Fibroblast of lung (primary cell): Measurements from ENCODE around the gene CFAP77. TPM values are rescaled to one million over a fixed set of nuclear protein-coding genes. Genes with fewer than 3 reads are reported as not detected.

Experiments used
- DNase-seq, 2 donors: peaks; one replicate each; pipeline versions ENCODE4 v3.0.0 to v3.0.0-alpha.2; 2010; ENCODE audit warnings: low read depth in 2 of 2
- H2AFZ ChIP-seq: 2 replicates; pipeline ENCODE4 v1.5.1; 2012; ENCODE audit warnings: low read length, control low read depth, inconsistent platforms
- H3K27ac ChIP-seq: 2 replicates; pipeline ENCODE4 v1.5.1; 2011; ENCODE audit warnings: low read length, control low read depth; ENCODE audit not compliant: insufficient read depth
- H3K27me3 ChIP-seq: 2 replicates; pipeline ENCODE4 v1.5.1; 2011; ENCODE audit warnings: mild to moderate bottlenecking, low read length; ENCODE audit not compliant: control insufficient read depth, insufficient read depth
- H3K36me3 ChIP-seq: 2 replicates; pipeline ENCODE4 v1.5.1; 2011; ENCODE audit warnings: low read length; ENCODE audit not compliant: control insufficient read depth, insufficient read depth
- H3K4me1 ChIP-seq: 2 replicates; pipeline ENCODE4 v1.5.1; 2011; ENCODE audit warnings: low read length; ENCODE audit not compliant: control insufficient read depth, insufficient read depth; ENCODE audit errors: extremely low read depth
- H3K4me2 ChIP-seq: 2 replicates; pipeline ENCODE4 v1.5.1; 2011; ENCODE audit warnings: low read length, control low read depth; ENCODE audit not compliant: insufficient read depth; ENCODE audit errors: extremely low read depth
- H3K4me3 ChIP-seq, 4 experiments: fragments of 200-600 bp in 1 of 4; sonication (generic) in 1 of 4; replicated peaks in 1 of 4; 2 replicates each; pipeline ENCODE4 v1.5.1; 2011 to 2016; ENCODE audit warnings: low read length in 4 of 4, low read depth in 3 of 4, mild to moderate bottlenecking in 3 of 4, control low read depth in 2 of 4, inconsistent platforms in 1 of 4, mixed read lengths in 1 of 4; ENCODE audit not compliant: insufficient read depth in 1 of 4; ENCODE audit errors: control extremely low read depth in 1 of 4
- H3K79me2 ChIP-seq: 2 replicates; pipeline ENCODE4 v1.5.1; 2012; ENCODE audit warnings: mild to moderate bottlenecking, low read length, inconsistent platforms; ENCODE audit not compliant: control insufficient read depth, insufficient read depth
- H3K9ac ChIP-seq: 2 replicates; pipeline ENCODE4 v1.5.1; 2011; ENCODE audit warnings: mild to moderate bottlenecking, low read length, control low read depth; ENCODE audit not compliant: insufficient read depth
- H3K9me3 ChIP-seq: 2 replicates; pipeline ENCODE4 v1.5.1; 2012; ENCODE audit warnings: low read depth, low read length; ENCODE audit not compliant: control insufficient read depth, insufficient read depth
- H4K20me1 ChIP-seq: 2 replicates; pipeline ENCODE4 v1.5.1; 2011; ENCODE audit warnings: low read length; ENCODE audit not compliant: control insufficient read depth, insufficient read depth; ENCODE audit errors: extremely low read depth
- EZH2 ChIP-seq: IDR thresholded peaks from 2 replicates; pipeline ENCODE4 v1.5.1; 2012; ENCODE audit warnings: low read length, control low read depth, mild to moderate bottlenecking; ENCODE audit errors: missing control alignments
- polyA plus RNA-seq, 2 donors: library from polyadenylated mRNA; depleted of rRNA in 1 of 2; stranded (reverse) in 1 of 2; unstranded in 1 of 2; fragments of >200 nt; gene quantifications; 2 replicates each; pipeline ENCODE4 v1.2.1, GENCODE V29; 2011 to 2012; ENCODE audit warnings: missing spikeins in 1 of 2
- total RNA-seq: library from RNA; depleted of rRNA; stranded (reverse); fragments of >200 nt; gene quantifications from 2 replicates; pipeline ENCODE4 v1.2.1, GENCODE V29; 2014
- TF ChIP-seq, protein P1 (sequence below), 2 donors: IDR thresholded peaks in 1 of 2; conservative IDR thresholded peaks in 1 of 2; 1 replicate in 1 of 2; 2 replicates in 1 of 2; pipeline ENCODE4 v1.5.1; 2011 to 2012; ENCODE audit warnings: low read length in 2 of 2, control low read depth in 1 of 2, inconsistent platforms in 1 of 2, low read depth in 1 of 2, mild to moderate bottlenecking in 1 of 2

CFAP77 gene
- total and polyA plus RNA-seq, 2 donors (not counting 1 experiment from before 2014, with no cell fraction given), result not detected

DNA sequence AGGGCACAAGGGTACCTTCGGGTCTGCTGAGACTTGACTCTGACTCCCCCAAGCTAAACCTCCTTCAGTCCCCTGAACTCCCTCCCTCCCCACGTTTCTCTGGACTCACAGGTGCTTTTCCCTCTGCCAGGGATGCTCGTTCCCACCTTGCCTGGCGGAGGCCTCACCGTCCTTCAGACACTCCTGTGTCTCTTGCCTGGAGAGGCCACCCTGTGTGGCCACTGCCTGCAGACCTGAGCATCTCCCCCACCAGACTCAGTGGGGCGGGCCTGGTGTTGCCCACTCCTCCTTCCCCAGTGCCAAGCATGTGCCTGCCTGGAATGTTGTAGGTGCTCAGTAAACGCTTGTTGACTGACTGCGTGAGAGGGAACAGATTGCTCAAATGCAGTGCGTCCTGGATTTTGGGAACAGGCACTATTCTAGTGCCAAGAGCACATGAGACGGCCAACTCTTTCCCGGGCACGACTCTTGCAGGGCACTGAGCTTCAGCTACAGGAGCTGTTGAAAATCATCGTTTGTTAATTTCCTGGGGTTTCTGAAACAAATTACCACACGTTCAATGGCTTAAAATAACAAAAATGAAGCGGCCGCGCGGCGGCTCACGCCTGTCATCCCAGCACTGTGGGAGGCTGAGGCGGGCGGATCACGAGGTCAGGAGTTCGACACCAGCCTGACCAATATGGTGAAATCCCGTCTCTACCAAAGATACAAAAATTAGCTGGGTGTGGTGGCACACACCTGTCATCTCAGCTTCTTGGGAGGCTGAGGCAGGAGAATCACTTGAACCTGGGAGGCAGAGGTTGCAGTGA, 101.4 kb downstream of the CFAP77 start:
- Histone ChIP-seq H4K20me1 (no peaks in the 10 kb centered on the region), H3K36me3 (no peaks in the 10 kb centered on the region), H3K27me3 (no peaks in the 10 kb centered on the region), H3K4me1 (no peaks in the 10 kb centered on the region), H3K9me3 (no peaks in the 10 kb centered on the region), H3K27ac (no peak overlapping the region), H3K9ac (no peak overlapping the region), H3K4me3 (no peak overlapping the region), H3K4me2 (no peak overlapping the region), H3K79me2 (no peaks in the 10 kb centered on the region), H2AFZ (no peak overlapping the region)
- TF ChIP-seq, protein P1, sequence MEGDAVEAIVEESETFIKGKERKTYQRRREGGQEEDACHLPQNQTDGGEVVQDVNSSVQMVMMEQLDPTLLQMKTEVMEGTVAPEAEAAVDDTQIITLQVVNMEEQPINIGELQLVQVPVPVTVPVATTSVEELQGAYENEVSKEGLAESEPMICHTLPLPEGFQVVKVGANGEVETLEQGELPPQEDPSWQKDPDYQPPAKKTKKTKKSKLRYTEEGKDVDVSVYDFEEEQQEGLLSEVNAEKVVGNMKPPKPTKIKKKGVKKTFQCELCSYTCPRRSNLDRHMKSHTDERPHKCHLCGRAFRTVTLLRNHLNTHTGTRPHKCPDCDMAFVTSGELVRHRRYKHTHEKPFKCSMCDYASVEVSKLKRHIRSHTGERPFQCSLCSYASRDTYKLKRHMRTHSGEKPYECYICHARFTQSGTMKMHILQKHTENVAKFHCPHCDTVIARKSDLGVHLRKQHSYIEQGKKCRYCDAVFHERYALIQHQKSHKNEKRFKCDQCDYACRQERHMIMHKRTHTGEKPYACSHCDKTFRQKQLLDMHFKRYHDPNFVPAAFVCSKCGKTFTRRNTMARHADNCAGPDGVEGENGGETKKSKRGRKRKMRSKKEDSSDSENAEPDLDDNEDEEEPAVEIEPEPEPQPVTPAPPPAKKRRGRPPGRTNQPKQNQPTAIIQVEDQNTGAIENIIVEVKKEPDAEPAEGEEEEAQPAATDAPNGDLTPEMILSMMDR (conservative IDR thresholded peaks at IDR 0.05 in 1 of 2, IDR thresholded peaks at IDR 0.05 in 1 of 2; ENCODE audit: low read depth in 1 of 2, low read length in 2 of 2), result no peak
- TF ChIP-seq EZH2, result no peak
- no peak for DNase-seq

DNA sequence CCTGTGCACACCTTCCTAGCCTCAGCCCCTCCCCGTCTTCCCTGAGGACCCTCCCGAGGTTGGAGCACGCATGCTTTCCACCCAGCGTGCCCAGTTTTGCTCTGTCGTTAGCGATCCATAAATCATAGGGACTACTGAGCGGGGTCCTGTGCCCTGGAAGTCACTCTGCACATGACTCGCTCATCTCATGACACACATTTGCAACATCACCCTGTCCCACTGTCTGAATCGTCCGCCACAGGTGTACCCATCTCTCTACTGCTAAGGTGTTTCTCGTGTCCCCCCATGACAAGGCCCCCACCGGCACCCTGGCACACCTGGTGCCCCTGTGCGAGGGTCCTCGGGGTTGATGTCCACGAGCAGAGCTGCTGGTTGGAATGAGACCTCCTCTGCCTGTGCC, 103.4 kb downstream of the CFAP77 start:
- Histone ChIP-seq H3K4me1 (no peaks in the 10 kb centered on the region), H3K4me2 (no peak overlapping the region), H3K9ac (no peak overlapping the region), H3K9me3 (no peaks in the 10 kb centered on the region), H2AFZ (no peak overlapping the region), H3K27ac (no peak overlapping the region), H3K36me3 (no peaks in the 10 kb centered on the region), H3K4me3 (no peak overlapping the region), H4K20me1 (no peaks in the 10 kb centered on the region), H3K27me3 (no peaks in the 10 kb centered on the region), H3K79me2 (no peaks in the 10 kb centered on the region)
- DNase-seq, result no peak
- TF ChIP-seq, protein P1 (conservative IDR thresholded peaks at IDR 0.05 in 1 of 2, IDR thresholded peaks at IDR 0.05 in 1 of 2; ENCODE audit: low read depth in 1 of 2, low read length in 2 of 2), result no peak
- TF ChIP-seq EZH2, result no peak

DNA sequence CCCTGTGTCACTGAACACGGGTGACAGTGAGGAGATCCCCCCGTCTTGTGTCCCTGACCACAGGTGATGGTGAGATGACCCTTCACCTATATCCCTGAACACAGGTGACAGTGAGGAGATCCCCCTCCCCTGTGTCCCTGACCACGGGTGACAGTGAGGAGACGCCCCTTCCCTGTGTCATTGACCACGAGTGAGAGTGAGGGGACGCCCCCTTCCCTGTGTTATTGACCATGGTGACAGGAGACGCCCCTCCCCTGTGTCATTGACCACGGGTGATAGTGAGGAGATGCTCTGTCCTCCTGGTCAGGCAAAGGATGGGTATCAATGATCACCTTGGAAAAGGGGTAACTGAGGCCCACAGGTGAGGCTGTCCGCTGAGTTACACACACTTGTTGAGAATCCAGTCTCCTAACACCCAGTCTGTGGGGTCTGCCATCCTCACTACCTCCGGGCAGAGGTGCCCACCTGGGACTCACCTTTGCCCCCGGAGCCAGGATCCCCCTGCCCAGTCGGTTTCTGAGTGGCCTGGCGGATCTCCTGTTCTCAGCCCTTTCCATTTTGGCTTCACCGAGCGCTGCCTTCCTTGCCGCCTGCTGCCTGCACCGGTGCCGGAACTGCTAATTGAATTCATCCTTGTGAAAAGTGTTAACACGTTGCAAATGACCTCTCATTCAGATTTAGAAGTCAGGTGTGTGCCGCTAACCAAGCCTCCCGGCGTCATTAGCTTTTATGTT, 104.2 kb downstream of the CFAP77 start:
- DNase-seq, result no peak
- Histone ChIP-seq H3K27me3 (no peaks in the 10 kb centered on the region), H2AFZ (no peak overlapping the region), H3K36me3 (no peaks in the 10 kb centered on the region), H3K9me3 (no peaks in the 10 kb centered on the region), H3K79me2 (no peaks in the 10 kb centered on the region), H3K4me2 (no peak overlapping the region), H3K4me1 (no peaks in the 10 kb centered on the region), H3K27ac (no peak overlapping the region), H3K4me3 (no peak overlapping the region), H3K9ac (no peak overlapping the region), H4K20me1 (no peaks in the 10 kb centered on the region)
- TF ChIP-seq EZH2, result no peak
- TF ChIP-seq, protein P1 (conservative IDR thresholded peaks at IDR 0.05 in 1 of 2, IDR thresholded peaks at IDR 0.05 in 1 of 2; ENCODE audit: low read depth in 1 of 2, low read length in 2 of 2), result no peak
